HEK293T (cell line): ENCODE measurements around the gene ITGA3.

Experiments
- CTCF ChIA-PET: fragments of 350-600 bp; formaldehyde crosslinking; extraction: SDS; loops from one replicate; lab custom pipeline; 2021; ENCODE audit warnings: antibody characterized with exemption, inconsistent platforms; lab: Yijun Ruan, JAX
- POLR2A ChIA-PET: fragments of 350-600 bp; formaldehyde crosslinking; extraction: SDS; loops from one replicate; lab custom pipeline; 2020; ENCODE audit warnings: antibody characterized with exemption, inconsistent platforms; lab: Yijun Ruan, JAX
- DNase-seq: peaks from one replicate; pipeline ENCODE4 v3.0.0; 2012; ENCODE audit warnings: mixed read lengths; ENCODE audit errors: extremely low spot score
- ARNT ChIP-seq: fragments of 450-650 bp; IDR thresholded peaks from 2 replicates; pipeline ENCODE4 v1.6.1; 2017; ENCODE audit warnings: mild to moderate bottlenecking
- BHLHE40 ChIP-seq: fragments of 450-650 bp; IDR thresholded peaks from 2 replicates; pipeline ENCODE4 v1.6.1; 2016; ENCODE audit warnings: mild to moderate bottlenecking, moderate library complexity, borderline replicate concordance
- CTBP1 ChIP-seq: fragments of 450-650 bp; IDR thresholded peaks from 2 replicates; pipeline ENCODE4 v1.6.1; 2016; ENCODE audit warnings: borderline replicate concordance
- ELF4 ChIP-seq: fragments of 450-650 bp; IDR thresholded peaks from 2 replicates; pipeline ENCODE4 v1.6.1; 2017; ENCODE audit warnings: antibody characterized with exemption
- FOXA1 ChIP-seq: fragments of 450-650 bp; IDR thresholded peaks from 2 replicates; pipeline ENCODE4 v1.6.1; 2016; ENCODE audit warnings: mild to moderate bottlenecking
- FOXK2 ChIP-seq: fragments of 450-650 bp; IDR thresholded peaks from 2 replicates; pipeline ENCODE4 v1.6.1; 2016; ENCODE audit warnings: mild to moderate bottlenecking
- FOXM1 ChIP-seq: fragments of 450-650 bp; IDR thresholded peaks from 2 replicates; pipeline ENCODE4 v1.6.1; 2017; ENCODE audit warnings: mild to moderate bottlenecking, borderline replicate concordance
- HDGF ChIP-seq: fragments of 450-650 bp; IDR thresholded peaks from 2 replicates; pipeline ENCODE4 v1.6.1; 2017; ENCODE audit warnings: antibody characterized with exemption, borderline replicate concordance
- L3MBTL2 ChIP-seq: fragments of 450-650 bp; conservative IDR thresholded peaks from 2 replicates; pipeline ENCODE4 v1.6.1; 2016; ENCODE audit warnings: mild to moderate bottlenecking
- LEF1 ChIP-seq: fragments of 450-650 bp; IDR thresholded peaks from 2 replicates; pipeline ENCODE4 v1.6.1; 2017; ENCODE audit warnings: mild to moderate bottlenecking, borderline replicate concordance
- NFRKB ChIP-seq: fragments of 450-650 bp; IDR thresholded peaks from 2 replicates; pipeline ENCODE4 v1.6.1; 2016; ENCODE audit warnings: mild to moderate bottlenecking, moderate library complexity
- PKNOX1 ChIP-seq: fragments of 450-650 bp; IDR thresholded peaks from 2 replicates; pipeline ENCODE4 v1.6.1; 2016
- SP1 ChIP-seq: fragments of 450-650 bp; IDR thresholded peaks from 2 replicates; pipeline ENCODE4 v1.6.1; 2017
- SUZ12 ChIP-seq: fragments of 450-650 bp; IDR thresholded peaks from 2 replicates; pipeline ENCODE4 v1.6.1; 2016; ENCODE audit warnings: mild to moderate bottlenecking
- TARDBP ChIP-seq: fragments of 450-650 bp; IDR thresholded peaks from 2 replicates; pipeline ENCODE4 v1.6.1; 2016
- ZNF384 ChIP-seq: fragments of 450-650 bp; IDR thresholded peaks from 2 replicates; pipeline ENCODE4 v1.6.1; 2016

Gene ITGA3

DNA sequence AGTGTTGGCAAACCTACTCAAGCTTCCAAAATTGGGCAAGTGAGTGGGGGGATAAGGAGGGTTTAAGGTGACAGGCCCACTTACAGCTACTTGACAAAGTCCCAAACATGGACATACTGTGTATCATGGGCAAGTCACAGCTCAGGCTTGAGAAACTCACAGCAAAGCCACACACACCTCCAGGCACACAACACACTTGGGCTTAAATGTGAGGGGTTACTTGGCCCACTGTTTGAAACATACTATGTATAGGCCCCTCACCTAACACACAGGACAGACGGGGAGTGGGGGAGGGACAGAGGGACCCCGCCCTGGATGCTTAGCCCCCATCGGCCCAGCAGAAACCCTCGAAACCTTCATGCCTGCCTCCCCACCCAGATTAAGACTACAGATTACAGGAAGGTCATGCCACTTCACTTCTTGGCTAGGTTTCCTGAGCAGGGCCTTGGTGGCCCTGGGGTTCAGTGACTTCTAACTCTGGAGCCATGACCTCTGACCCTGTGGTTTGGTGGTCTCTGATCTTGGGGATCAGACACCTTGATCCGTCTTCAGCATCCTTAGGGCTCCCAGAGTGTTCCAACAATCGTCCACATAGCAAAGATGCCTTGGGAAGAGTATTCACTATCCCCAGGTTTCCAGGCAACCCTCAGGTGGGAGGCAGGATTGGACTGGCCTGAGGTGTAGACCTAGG, 76.3 kb downstream of the ITGA3 start:
- CTCF ChIA-PET: interaction anchor here (0.8 to 1.0 kb wide), 4 partner anchors 13 to 45 kb away, joined by 3 read pairs; no protein-coding TSS in a partner anchor
- POLR2A ChIA-PET: interaction anchor here (1.3 to 2.2 kb wide), 3 partner anchors 20 to 38 kb away, joined by 5 to 10 read pairs (median 7); no protein-coding TSS in a partner anchor
- no peak for TF ChIP-seq TARDBP
- TF ChIP-seq SP1: no peak
- TF ChIP-seq FOXA1: no peak
- no peak for TF ChIP-seq HDGF
- TF ChIP-seq ELF4: no peak
- TF ChIP-seq ARNT: no peak
- TF ChIP-seq BHLHE40: no peak
- no peak for TF ChIP-seq PKNOX1
- TF ChIP-seq SUZ12: no peak
- TF ChIP-seq FOXK2: no peak
- no peak for TF ChIP-seq ZNF384
- no peak for TF ChIP-seq L3MBTL2
- no peak for DNase-seq

DNA sequence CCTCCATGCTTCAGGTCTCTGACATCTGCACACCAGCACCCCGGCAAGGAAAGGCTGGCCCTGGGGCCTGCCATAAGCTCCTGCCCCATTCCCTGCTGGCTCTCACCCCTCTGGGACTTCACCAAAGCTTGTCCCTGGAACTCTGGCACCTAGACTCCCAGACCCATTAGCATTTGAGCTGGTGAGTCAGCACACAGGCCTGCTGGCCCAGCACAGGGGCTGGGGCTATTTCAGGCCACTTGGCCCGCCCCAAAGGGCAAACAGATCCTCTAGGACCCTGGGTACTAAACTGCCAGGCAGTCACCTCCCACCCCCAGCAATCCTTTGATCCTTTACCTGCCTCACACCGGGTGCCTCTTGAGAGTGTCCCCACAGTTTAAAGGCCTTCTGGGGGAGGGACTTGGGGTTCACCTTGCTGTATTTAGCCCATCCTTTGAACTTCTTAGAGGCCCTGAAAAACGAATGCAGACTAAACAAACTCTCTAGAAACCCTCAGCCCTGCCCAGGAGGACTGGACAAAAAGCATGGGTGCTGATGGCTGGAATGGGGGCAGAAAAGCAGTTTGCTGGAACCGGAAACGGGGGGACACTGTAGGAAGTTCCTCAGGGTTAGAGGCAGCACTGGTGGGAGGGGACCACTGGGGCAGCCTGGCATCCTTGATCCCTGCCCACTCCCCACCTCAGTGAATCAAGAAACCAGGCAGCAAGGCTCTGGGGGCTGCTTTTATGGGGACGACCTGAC, 77.3 kb downstream of the ITGA3 start:
- no peak for DNase-seq
- POLR2A ChIA-PET: interaction anchor here (0.8 to 1.4 kb wide), 2 partner anchors 10 to 28 kb away, joined by 3 read pairs; no protein-coding TSS in a partner anchor
- CTCF ChIA-PET: interaction anchor here (0.8 to 1.0 kb wide), 2 partner anchors 18 to 46 kb away, joined by 3 read pairs; no protein-coding TSS in a partner anchor

DNA sequence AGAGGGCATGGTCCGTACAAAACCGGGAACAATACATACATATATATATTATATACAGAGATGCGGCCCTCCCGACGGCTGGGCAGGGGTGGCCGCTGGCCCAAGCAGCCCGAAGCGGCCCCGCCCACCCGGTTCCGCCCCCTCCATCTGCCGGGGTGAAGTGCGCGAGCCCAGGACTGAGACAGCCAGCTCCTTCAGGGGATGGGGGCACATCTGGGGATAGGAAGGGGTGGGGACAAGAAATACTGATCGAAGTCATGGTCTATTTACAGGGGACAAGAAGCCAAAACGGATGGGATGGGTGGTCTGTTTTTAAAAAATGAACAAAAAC, 77.8 kb downstream of the ITGA3 start:
- TF ChIP-seq ELF4 (no peak), NFRKB (no peak), TARDBP (no peak), BHLHE40 (no peak), L3MBTL2 (no peak), HDGF (no peak), SP1 (no peak), FOXA1 (no peak), PKNOX1 (no peak), SUZ12 (no peak), FOXM1 (no peak), ZNF384 (no peak), CTBP1 (no peak), ARNT (no peak)
- POLR2A ChIA-PET: interaction anchor here (0.8 to 1.4 kb wide), 2 partner anchors 10 to 27 kb away, joined by 3 read pairs; no protein-coding TSS in a partner anchor
- CTCF ChIA-PET: no interaction called here
- no peak for DNase-seq

More for the DNA sequence above, 77.3 kb downstream of the ITGA3 start:
- TF ChIP-seq ZNF384: no peak
- TF ChIP-seq SP1: no peak
- TF ChIP-seq ELF4: no peak
- TF ChIP-seq FOXM1: no peak

DNA sequence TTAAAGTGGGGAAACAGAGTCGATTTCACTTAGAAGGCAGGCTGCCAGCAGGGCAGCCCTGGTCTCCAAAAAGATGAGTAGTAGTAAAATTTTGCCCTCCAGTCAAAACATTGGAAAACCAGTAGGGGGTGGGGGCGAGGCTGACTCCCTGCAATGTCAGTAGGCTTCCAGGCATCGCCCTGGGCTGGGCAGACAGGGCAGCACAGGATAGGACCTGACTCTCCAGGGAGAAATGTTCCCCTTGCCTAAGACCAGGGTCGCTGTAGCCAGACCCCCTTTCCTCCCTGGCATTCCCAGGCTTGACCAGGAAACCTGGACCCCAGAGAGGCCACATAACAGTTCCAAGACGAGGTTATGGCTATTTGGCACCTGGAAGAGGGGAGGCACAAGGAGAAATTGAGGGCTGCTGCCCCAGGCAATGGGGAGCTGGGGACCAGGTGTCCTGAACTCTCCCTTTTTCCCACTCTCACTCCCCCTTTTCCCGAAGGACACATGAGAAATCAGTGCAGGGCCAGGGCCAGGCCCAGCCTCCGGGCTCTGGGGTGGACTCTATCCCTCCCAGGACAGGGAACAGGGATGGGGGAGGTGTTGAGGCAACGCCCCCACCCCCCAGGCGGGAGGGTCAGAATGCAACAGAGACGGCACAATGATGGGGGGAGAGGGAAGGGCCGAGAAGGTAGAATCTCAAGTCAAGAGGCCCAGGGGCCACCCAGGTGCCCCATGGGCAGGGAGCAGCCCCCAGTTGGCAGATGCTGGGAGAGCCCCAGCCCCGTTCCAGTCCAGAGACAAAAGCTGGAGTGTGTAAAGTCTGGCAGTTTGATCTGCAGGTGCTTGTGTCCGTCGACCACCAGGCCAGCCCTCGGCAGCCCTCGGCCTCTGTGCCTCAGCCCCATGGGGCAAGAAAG, 78.5 kb downstream of the ITGA3 start:
- DNase-seq: no peak
- CTCF ChIA-PET: interaction anchor here (0.7 to 1.7 kb wide), 2 partner anchors 23 to 27 kb away, joined by 3 to 9 read pairs; no protein-coding TSS in a partner anchor
- TF ChIP-seq CTBP1 (no peak), FOXM1 (no peak)
- POLR2A ChIA-PET: interaction anchor here (1.2 to 1.4 kb wide), 2 partner anchors 18 to 27 kb away, joined by 3 to 6 read pairs; no protein-coding TSS in a partner anchor

- POLR2A ChIA-PET: interaction anchor here (1.2 kb wide), 2 partner anchors 16 to 17 kb away, joined by 6 to 8 read pairs; no protein-coding TSS in a partner anchor
- no peak for DNase-seq
- no peak for TF ChIP-seq CTBP1
- CTCF ChIA-PET: interaction anchor here (1.4 to 1.7 kb wide), 2 partner anchors 26 to 34 kb away, joined by 4 to 9 read pairs; no protein-coding TSS in a partner anchor
Measured at GRCh38 chr17:50135316-50136095, 79.6 kb downstream of the ITGA3 start.

DNA sequence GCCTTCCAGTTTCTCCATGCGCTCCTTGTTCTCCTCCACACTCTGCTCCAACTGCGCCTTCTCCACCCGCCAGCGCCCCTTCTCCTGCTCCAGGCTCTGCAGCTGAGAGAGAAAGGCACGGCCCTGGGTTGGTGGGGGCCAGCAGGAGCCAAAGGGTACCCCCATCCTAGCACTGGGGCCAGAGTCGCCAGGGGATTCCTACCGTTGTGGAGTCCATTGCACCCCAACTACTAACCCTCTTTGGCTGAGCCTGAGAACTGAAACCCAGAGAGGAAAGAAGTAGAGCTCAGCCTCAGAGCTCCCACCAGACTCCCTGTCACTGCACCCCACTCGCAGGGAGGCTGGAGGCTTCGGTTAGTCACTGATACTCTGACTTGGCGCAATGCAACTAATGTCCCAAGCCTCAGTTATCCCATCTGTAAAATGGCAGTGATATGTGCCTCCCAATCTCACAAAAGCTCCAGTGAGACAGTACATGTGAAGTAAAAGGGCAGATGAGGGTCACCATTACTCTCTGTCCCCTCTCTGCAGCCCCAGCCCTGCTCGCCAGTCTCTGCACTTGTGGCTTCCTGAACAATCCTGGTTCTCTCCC, 80.3 kb downstream of the ITGA3 start:
- CTCF ChIA-PET: interaction anchor here (0.7 to 1.4 kb wide), 2 partner anchors 26 to 33 kb away, joined by 3 to 4 read pairs; no protein-coding TSS in a partner anchor
- no peak for DNase-seq
- TF ChIP-seq NFRKB: no peak
- no peak for TF ChIP-seq HDGF
- no peak for TF ChIP-seq CTBP1
- no peak for TF ChIP-seq FOXA1
- no peak for TF ChIP-seq TARDBP
- TF ChIP-seq FOXM1: no peak
- no peak for TF ChIP-seq PKNOX1
- no peak for TF ChIP-seq SP1
- no peak for TF ChIP-seq SUZ12
- TF ChIP-seq ARNT: no peak
- no peak for TF ChIP-seq ZNF384
- no peak for TF ChIP-seq L3MBTL2
- TF ChIP-seq FOXK2: no peak
- TF ChIP-seq ELF4: no peak
- TF ChIP-seq BHLHE40: no peak
- no peak for TF ChIP-seq LEF1
- POLR2A ChIA-PET: interaction anchor here (1.0 to 1.5 kb wide), 3 partner anchors 15 to 42 kb away, joined by 3 to 8 read pairs (median 7); no protein-coding TSS in a partner anchor
